AG20443 (cell line): ENCODE measurements around the gene NDOR1.

Experiments used
- DNase-seq: peaks from one replicate; pipeline ENCODE4 v3.0.0; 2012; ENCODE audit warnings: low spot score, mixed read lengths

The NDOR1 gene

GRCh38 chr9:137182836-137183235 lies 22.7 kb upstream of the NDOR1 start:
- DNase-seq: no peak

- no peak for DNase-seq
Observed at GRCh38 chr9:137183980-137184595, 21.4 kb upstream of the NDOR1 start.

- no peak for DNase-seq
Observed at GRCh38 chr9:137184881-137185660, 20.4 kb upstream of the NDOR1 start.

- no peak for DNase-seq
Observed at GRCh38 chr9:137185921-137186320, 19.6 kb upstream of the NDOR1 start.

GRCh38 chr9:137186385-137186784 lies 19.1 kb upstream of the NDOR1 start:
- DNase-seq: no peak

- no peak for DNase-seq
Observed at GRCh38 chr9:137187386-137187785, 18.1 kb upstream of the NDOR1 start.

- DNase-seq: no peak
Observed at GRCh38 chr9:137188086-137188489, 17.4 kb upstream of the NDOR1 start.

- peak; percentile 98 for DNase-seq
Observed at GRCh38 chr9:137188490-137189296, 16.8 kb upstream of the NDOR1 start, which contains the start of the genes ANAPC2 and SSNA1. ANAPC2 (minus strand) TSS chr9:137188560; CDS start chr9:137188532, 28 bp downstream. SSNA1 (plus strand) TSS chr9:137188676; CDS start chr9:137188727, 51 bp downstream.

GRCh38 chr9:137189297-137190295 lies 15.9 kb upstream of the NDOR1 start:
- no peak for DNase-seq

- DNase-seq: no peak
Observed at GRCh38 chr9:137190315-137190856, 15.1 kb upstream of the NDOR1 start.

GRCh38 chr9:137191245-137191644 lies 14.3 kb upstream of the NDOR1 start:
- DNase-seq: no peak

GRCh38 chr9:137191691-137192447 lies 13.6 kb upstream of the NDOR1 start:
- DNase-seq: no peak

- DNase-seq: no peak
Observed at GRCh38 chr9:137192448-137192780, 13.1 kb upstream of the NDOR1 start.

- DNase-seq: no peak
Observed at GRCh38 chr9:137192859-137193258, 12.6 kb upstream of the NDOR1 start.

GRCh38 chr9:137193771-137194170 lies 11.7 kb upstream of the NDOR1 start:
- DNase-seq: no peak

GRCh38 chr9:137194388-137194787 lies 11.1 kb upstream of the NDOR1 start:
- no peak for DNase-seq

- no peak for DNase-seq
Observed at GRCh38 chr9:137194909-137195308, 10.6 kb upstream of the NDOR1 start.

- no peak for DNase-seq
Observed at GRCh38 chr9:137195525-137196220, 9.8 kb upstream of the NDOR1 start.

GRCh38 chr9:137198051-137198901 lies 7.2 kb upstream of the NDOR1 start:
- no peak for DNase-seq
